Measurements from ENCODE around the gene MRC2. TPM values are rescaled to one million over a fixed set of nuclear protein-coding genes. Genes with fewer than 3 reads are reported as not detected.

Gene MRC2
- polyA plus RNA-seq, 3 donors: 0.04 TPM; not detected in 2

DNA sequence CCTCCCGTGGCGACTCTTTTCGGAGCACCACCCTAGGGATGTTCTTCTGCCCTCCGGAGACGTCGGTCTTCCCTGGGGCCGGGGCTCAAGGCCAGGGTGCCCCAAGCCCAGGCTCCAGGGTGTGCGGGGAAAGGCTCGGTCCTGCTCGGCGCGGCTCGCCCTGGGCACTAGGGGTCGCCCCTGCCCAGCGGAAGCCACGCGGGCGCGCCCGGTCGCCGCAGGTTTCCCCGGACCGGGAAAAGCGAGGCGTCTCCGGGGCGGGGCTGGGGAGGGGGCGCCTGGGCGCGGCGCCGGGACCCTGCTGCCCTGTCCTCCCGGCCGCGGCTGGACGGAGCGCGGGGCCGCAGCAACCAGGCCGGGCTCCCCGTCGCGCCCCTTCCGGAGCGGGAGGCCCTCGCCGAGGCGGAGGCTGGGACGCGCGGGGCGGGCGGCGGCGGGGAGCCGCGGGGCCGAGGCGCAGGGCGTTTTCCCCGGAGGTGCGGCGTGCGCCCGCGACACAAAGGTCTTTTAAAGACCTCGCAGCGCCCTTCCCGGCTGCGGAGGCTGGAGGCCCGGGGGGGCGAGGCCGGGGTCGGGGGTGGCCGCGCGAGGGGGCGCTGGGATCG, 76.4 kb downstream of the MRC2 start:
- Mint-ChIP-seq H3K36me3 (no peaks in the 10 kb centered on the region), H3K4me1 (peaks cover 10% of the 10 kb centered on the region), H3K27ac (no peak overlapping the region), H3K27me3 (ENCODE audit: low read depth in 3 of 3) (peaks cover 19 to 39% (median 20%) of the 10 kb centered on the region in 3 donors), H3K4me3 (peak overlapping the region; percentile 35 to 60), H3K9me3 (peaks cover 0 to 13% (median 4%) of the 10 kb centered on the region in 7 donors)
- TF ChIP-seq, protein P1, sequence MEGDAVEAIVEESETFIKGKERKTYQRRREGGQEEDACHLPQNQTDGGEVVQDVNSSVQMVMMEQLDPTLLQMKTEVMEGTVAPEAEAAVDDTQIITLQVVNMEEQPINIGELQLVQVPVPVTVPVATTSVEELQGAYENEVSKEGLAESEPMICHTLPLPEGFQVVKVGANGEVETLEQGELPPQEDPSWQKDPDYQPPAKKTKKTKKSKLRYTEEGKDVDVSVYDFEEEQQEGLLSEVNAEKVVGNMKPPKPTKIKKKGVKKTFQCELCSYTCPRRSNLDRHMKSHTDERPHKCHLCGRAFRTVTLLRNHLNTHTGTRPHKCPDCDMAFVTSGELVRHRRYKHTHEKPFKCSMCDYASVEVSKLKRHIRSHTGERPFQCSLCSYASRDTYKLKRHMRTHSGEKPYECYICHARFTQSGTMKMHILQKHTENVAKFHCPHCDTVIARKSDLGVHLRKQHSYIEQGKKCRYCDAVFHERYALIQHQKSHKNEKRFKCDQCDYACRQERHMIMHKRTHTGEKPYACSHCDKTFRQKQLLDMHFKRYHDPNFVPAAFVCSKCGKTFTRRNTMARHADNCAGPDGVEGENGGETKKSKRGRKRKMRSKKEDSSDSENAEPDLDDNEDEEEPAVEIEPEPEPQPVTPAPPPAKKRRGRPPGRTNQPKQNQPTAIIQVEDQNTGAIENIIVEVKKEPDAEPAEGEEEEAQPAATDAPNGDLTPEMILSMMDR (IDR thresholded peaks at IDR 0.05): peak; percentile 86
- H3K4me3 ChIP-seq (replicated peaks in 1 of 3; ENCODE audit: low read depth in 2 of 3, low read length in 3 of 3): peak overlapping the region; percentile 7 to 75 (median 22)
- no peaks in the 10 kb centered on the region for H3K36me3 ChIP-seq (replicated peaks in 1 of 2; ENCODE audit: control insufficient read depth in 1 of 2, insufficient read depth in 2 of 2, low read length in 2 of 2)
- H3K27me3 ChIP-seq (ENCODE audit: control insufficient read depth in 2 of 2, insufficient read depth in 2 of 2, low read length in 2 of 2): peaks cover 0 to 20% of the 10 kb centered on the region in 2 donors
- no peaks in the 10 kb centered on the region for H4K20me1 ChIP-seq (ENCODE audit: insufficient read depth, low read length)
- H3K4me1 ChIP-seq (ENCODE audit: control insufficient read depth in 1 of 2, insufficient read depth in 2 of 2, low read length in 2 of 2): peaks cover 9 to 12% of the 10 kb centered on the region in 2 donors
- no peaks in the 10 kb centered on the region for H3K79me2 ChIP-seq (ENCODE audit: insufficient read depth, low read length)
- under 1% methylated on average over 80 of the region's 80 CpGs for WGBS (ENCODE audit: insufficient coverage)
- no peak overlapping the region for H3K27ac ChIP-seq (ENCODE audit: low read depth in 1 of 2, low read length in 2 of 2)
- H3K4me2 ChIP-seq (replicated peaks; ENCODE audit: extremely low read depth, low read length, poor library complexity, severe bottlenecking): peak overlapping the region; percentile 89
- H3K9me3 ChIP-seq (replicated peaks in 1 of 2; ENCODE audit: control insufficient read depth in 1 of 2, insufficient read depth in 1 of 2, low read length in 2 of 2): peaks cover 0 to 6% of the 10 kb centered on the region in 2 donors
- intact Hi-C loops (cut with micrococcal nuclease): loop anchor here (1.0 to 10.0 kb wide), 3 partner anchors 264 to 703 kb away; no protein-coding TSS in a partner anchor
- DNase-seq: peak; percentile 40 to 67 (median 57)
- peak overlapping the region; percentile 88 for H2AFZ ChIP-seq (ENCODE audit: insufficient read depth, low read depth, low read length, poor library complexity, severe bottlenecking)
- peak overlapping the region; percentile 51 for H3K9ac ChIP-seq (ENCODE audit: insufficient read depth, low read length, poor library complexity, severe bottlenecking)

DNA sequence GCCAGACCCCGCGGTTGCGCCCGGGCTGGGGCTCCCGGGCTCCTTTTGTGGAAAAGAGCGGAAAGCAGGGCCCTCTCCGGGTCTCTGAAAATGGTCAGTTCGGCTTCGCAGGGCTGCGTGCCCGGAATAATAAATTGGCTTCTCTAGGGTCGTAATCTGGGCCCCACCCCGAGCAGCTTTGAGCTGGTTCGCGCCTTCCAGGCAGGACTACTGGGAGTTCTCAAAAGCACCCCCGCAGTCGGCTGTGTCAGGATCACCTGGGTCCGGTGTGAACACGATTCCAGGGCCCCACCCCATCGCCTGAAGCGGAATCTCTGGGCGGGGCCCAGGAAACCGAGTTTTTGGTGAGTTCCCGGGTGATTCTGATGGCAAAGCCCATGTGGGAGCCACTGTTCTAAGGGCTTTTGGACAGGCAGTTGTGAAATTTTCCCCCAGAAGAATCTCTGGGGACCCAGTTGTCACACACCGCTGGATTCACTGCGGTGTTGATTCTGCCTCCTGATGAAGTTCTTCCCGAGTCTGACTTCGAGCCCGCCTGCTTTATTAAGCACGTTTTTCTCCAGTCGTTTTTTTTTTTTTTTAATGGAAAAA, 77.0 kb downstream of the MRC2 start:
- Histone ChIP-seq H2AFZ (ENCODE audit: insufficient read depth, low read depth, low read length, poor library complexity, severe bottlenecking) (peak overlapping the region; percentile 88), H3K9ac (ENCODE audit: insufficient read depth, low read length, poor library complexity, severe bottlenecking) (peak overlapping the region; percentile 51), H4K20me1 (ENCODE audit: insufficient read depth, low read length) (no peaks in the 10 kb centered on the region), H3K27me3 (ENCODE audit: control insufficient read depth in 2 of 2, insufficient read depth in 2 of 2, low read length in 2 of 2) (peaks cover 0 to 20% of the 10 kb centered on the region in 2 donors), H3K27ac (ENCODE audit: low read depth in 1 of 2, low read length in 2 of 2) (no peak overlapping the region), H3K4me3 (replicated peaks in 1 of 3; ENCODE audit: low read depth in 2 of 3, low read length in 3 of 3) (peak overlapping the region; percentile 7 to 75 (median 22)), H3K4me2 (replicated peaks; ENCODE audit: extremely low read depth, low read length, poor library complexity, severe bottlenecking) (peak overlapping the region; percentile 89), H3K36me3 (replicated peaks in 1 of 2; ENCODE audit: control insufficient read depth in 1 of 2, insufficient read depth in 2 of 2, low read length in 2 of 2) (no peaks in the 10 kb centered on the region), H3K79me2 (ENCODE audit: insufficient read depth, low read length) (no peaks in the 10 kb centered on the region), H3K9me3 (replicated peaks in 1 of 2; ENCODE audit: control insufficient read depth in 1 of 2, insufficient read depth in 1 of 2, low read length in 2 of 2) (peaks cover 0 to 8% of the 10 kb centered on the region in 2 donors), H3K4me1 (ENCODE audit: control insufficient read depth in 1 of 2, insufficient read depth in 2 of 2, low read length in 2 of 2) (peaks cover 9 to 12% of the 10 kb centered on the region in 2 donors)
- 4% methylated on average over 26 of the region's 31 CpGs for WGBS (ENCODE audit: insufficient coverage)
- no peak for DNase-seq
- H3K9me3 Mint-ChIP-seq: peaks cover 0 to 13% (median 9%) of the 10 kb centered on the region in 7 donors
- no peaks in the 10 kb centered on the region for H3K36me3 Mint-ChIP-seq
- peaks cover 9% of the 10 kb centered on the region for H3K4me1 Mint-ChIP-seq
- TF ChIP-seq, protein P1 (IDR thresholded peaks at IDR 0.05): no peak
- H3K27ac Mint-ChIP-seq: peak overlapping the region in 1 of 7 donors; percentile 24
- H3K27me3 Mint-ChIP-seq (ENCODE audit: low read depth in 3 of 3): peaks cover 19 to 39% (median 20%) of the 10 kb centered on the region in 3 donors
- intact Hi-C loops (cut with micrococcal nuclease): loop anchor here (1.0 to 10.0 kb wide), 2 partner anchors 264 to 700 kb away; no protein-coding TSS in a partner anchor
- H3K4me3 Mint-ChIP-seq: peak overlapping the region; percentile 82 to 87
